HL-60 (cell line): ENCODE data around the gene ANKUB1.

Experiments
- DNase-seq, 2 experiments: peaks; one replicate each; pipeline ENCODE4 v3.0.0-alpha.2; 2010 to 2020; ENCODE audit warnings: low read depth in 1 of 2, low spot score in 1 of 2
- H3K27ac ChIP-seq: fragments of 250-450 bp; sonication (Bioruptor Pico); replicated peaks from 2 replicates; pipeline ENCODE4 v1.5.1; 2020; ENCODE audit warnings: mild to moderate bottlenecking, moderate library complexity
- H3K27me3 ChIP-seq: fragments of 250-450 bp; sonication (Bioruptor Pico); 2 replicates; pipeline ENCODE4 v1.5.1; 2021; ENCODE audit warnings: mild to moderate bottlenecking, moderate library complexity; ENCODE audit not compliant: insufficient read depth, poor library complexity, severe bottlenecking
- H3K4me3 ChIP-seq: replicated peaks from 2 replicates; pipeline ENCODE4 v1.5.1; 2011; ENCODE audit warnings: mild to moderate bottlenecking, control low read depth, low read length; ENCODE audit not compliant: insufficient read depth
- CTCF ChIP-seq: IDR thresholded peaks from one replicate; pipeline ENCODE4 v1.5.1; 2011; ENCODE audit warnings: low read length, control low read depth, inconsistent platforms; ENCODE audit not compliant: insufficient read depth
- GABPA ChIP-seq: IDR thresholded peaks from 2 replicates; pipeline ENCODE4 v1.6.1; 2012; ENCODE audit warnings: low read depth
- POLR2AphosphoS5 ChIP-seq: IDR thresholded peaks from 2 replicates; pipeline ENCODE4 v1.6.1; 2012; ENCODE audit warnings: low read depth
- SPI1 ChIP-seq: IDR thresholded peaks from 2 replicates; pipeline ENCODE4 v1.6.1; 2012; ENCODE audit warnings: low read depth, mild to moderate bottlenecking, borderline replicate concordance
- TF ChIP-seq, protein P1 (sequence below): IDR thresholded peaks from 2 replicates; pipeline ENCODE4 v1.6.1; 2012; ENCODE audit warnings: low read depth; ENCODE audit not compliant: insufficient replicate concordance

ANKUB1 gene

GRCh38 chr3:149815321-149815720 lies 23.0 kb upstream of the ANKUB1 start:
- Histone ChIP-seq H3K27me3 (no peaks in the 10 kb centered on the region), H3K4me3 (no peak overlapping the region), H3K27ac (peak overlapping the region; percentile 34; the same call in 1 of the 2 replicates)
- DNase-seq = peak in 1 of 2 experiments; percentile 13
- no peak for TF ChIP-seq CTCF
- TF ChIP-seq, protein P1, sequence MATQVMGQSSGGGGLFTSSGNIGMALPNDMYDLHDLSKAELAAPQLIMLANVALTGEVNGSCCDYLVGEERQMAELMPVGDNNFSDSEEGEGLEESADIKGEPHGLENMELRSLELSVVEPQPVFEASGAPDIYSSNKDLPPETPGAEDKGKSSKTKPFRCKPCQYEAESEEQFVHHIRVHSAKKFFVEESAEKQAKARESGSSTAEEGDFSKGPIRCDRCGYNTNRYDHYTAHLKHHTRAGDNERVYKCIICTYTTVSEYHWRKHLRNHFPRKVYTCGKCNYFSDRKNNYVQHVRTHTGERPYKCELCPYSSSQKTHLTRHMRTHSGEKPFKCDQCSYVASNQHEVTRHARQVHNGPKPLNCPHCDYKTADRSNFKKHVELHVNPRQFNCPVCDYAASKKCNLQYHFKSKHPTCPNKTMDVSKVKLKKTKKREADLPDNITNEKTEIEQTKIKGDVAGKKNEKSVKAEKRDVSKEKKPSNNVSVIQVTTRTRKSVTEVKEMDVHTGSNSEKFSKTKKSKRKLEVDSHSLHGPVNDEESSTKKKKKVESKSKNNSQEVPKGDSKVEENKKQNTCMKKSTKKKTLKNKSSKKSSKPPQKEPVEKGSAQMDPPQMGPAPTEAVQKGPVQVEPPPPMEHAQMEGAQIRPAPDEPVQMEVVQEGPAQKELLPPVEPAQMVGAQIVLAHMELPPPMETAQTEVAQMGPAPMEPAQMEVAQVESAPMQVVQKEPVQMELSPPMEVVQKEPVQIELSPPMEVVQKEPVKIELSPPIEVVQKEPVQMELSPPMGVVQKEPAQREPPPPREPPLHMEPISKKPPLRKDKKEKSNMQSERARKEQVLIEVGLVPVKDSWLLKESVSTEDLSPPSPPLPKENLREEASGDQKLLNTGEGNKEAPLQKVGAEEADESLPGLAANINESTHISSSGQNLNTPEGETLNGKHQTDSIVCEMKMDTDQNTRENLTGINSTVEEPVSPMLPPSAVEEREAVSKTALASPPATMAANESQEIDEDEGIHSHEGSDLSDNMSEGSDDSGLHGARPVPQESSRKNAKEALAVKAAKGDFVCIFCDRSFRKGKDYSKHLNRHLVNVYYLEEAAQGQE = no peak
- TF ChIP-seq GABPA = no peak
- no peak for TF ChIP-seq SPI1
- no peak for TF ChIP-seq POLR2AphosphoS5

- TF ChIP-seq, protein P1 = peak; percentile 92
- TF ChIP-seq SPI1 (peak; percentile 82), CTCF (no peak), GABPA (no peak; the same call in 1 of the 2 replicates)
- DNase-seq = peak in 1 of 2 experiments; percentile 35
- peak overlapping the region; percentile 95 for H3K4me3 ChIP-seq
- H3K27ac ChIP-seq = peak overlapping the region; percentile 87
- H3K27me3 ChIP-seq = no peaks in the 10 kb centered on the region
These were observed 21.3 kb upstream of the ANKUB1 start for GRCh38 chr3:149813367-149814281.

DNA sequence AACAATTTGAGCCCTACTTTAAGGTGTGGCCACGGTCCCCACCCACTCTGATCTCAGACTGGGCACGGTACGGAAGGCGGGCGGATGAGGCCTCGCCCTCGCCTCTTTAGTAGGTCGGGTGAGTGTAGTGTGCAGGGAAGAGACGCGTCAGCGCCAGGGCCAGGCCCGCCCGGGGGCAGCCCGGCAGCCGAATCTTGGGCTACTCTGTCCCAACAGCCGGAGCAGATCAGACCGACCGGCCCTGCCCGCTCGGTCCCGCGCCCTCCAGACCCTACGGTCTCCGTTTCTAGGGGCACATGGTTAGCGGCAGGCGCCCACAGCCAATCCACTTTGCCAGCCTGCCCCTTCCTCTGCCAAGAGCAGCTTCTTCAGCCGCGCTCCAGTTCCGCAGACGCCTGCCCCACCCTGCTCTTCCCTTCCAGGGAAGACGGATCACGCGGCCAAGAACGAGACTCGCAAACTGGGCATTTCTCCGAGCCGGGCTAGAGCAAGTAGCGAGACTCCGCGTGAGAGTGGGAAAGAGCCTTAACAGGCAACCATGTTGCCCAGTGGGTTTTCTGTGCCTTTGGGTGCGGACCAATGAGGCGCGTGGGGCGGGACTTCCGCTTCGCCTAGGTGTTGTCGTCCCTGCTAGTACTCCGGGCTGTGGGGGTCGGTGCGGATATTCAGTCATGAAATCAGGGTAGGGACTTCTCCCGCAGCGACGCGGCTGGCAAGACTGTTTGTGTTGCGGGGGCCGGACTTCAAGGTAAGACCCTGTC lies 20.4 kb upstream of the ANKUB1 start, which contains the start of gene RNF13:
TSS of gene RNF13 (plus strand) at position 610 of the 761 bp plus-strand sequence. CDS start 32,812 bp downstream, outside the sequence.
- TF ChIP-seq SPI1 = peak; percentile 52; the same call in 1 of the 2 replicates
- peak; percentile 81 for TF ChIP-seq GABPA
- TF ChIP-seq, protein P1 = peak; percentile 31
- TF ChIP-seq POLR2AphosphoS5 = peak; percentile 67
- TF ChIP-seq CTCF = no peak
- DNase-seq = peak; percentile 85 to 94
- no peaks in the 10 kb centered on the region for H3K27me3 ChIP-seq
- peak within 1 kb of the TSS; percentile 87 for H3K27ac ChIP-seq
- peak within 1 kb of the TSS; percentile 95 for H3K4me3 ChIP-seq
